Stimulated activated naive CD8-positive, alpha-beta T cell treated with anti-CD3 and anti-CD28 coated beads, Interleukin-15, Interleukin-2, amounts not matched to agents 100 U/mL and 50 U/mL, for 24 hours (primary cell): ENCODE results near the gene NOTCH1.
A peak's percentile ranks its signal among the peaks of the same experiment; 100 is the strongest.
"Not testable (repeated sequence)": the region's sequence is repeated elsewhere in the genome, so short reads cannot be mapped to it uniquely, and the experiment has no call there.

Source experiments
- ATAC-seq: fragments of 150-1000 bp; cut with Tn5 transposase; one replicate; pipeline ENCODE4 v1.10.0; 2021
- DNase-seq: peaks from one replicate; pipeline ENCODE4 v3.0.0; 2021

The NOTCH1 gene

GRCh38 chr9:136578915-136579649 lies 33.2 kb upstream of the NOTCH1 start:
- ATAC-seq: peak; percentile 58

GRCh38 chr9:136578626-136578914 lies 32.7 kb upstream of the NOTCH1 start:
- DNase-seq (no peak), ATAC-seq (no peak)

More at GRCh38 chr9:136578915-136579649, 33.2 kb upstream of the NOTCH1 start:
- DNase-seq: peak; percentile 29

- ATAC-seq: no peak
- no peak for DNase-seq
Measured at GRCh38 chr9:136577941-136578625, 32.2 kb upstream of the NOTCH1 start.

GRCh38 chr9:136576269-136576626 lies 30.4 kb upstream of the NOTCH1 start:
- DNase-seq (peak; percentile 37), ATAC-seq (peak; percentile 58)

GRCh38 chr9:136575626-136576268 lies 29.9 kb upstream of the NOTCH1 start:
- ATAC-seq (no peak), DNase-seq (no peak)

- ATAC-seq: not testable (repeated sequence)
Measured at GRCh38 chr9:136574606-136575005, 28.8 kb upstream of the NOTCH1 start.

GRCh38 chr9:136572828-136573625 lies 27.2 kb upstream of the NOTCH1 start:
- DNase-seq (no peak), ATAC-seq (no peak)

More at GRCh38 chr9:136574606-136575005, 28.8 kb upstream of the NOTCH1 start:
- DNase-seq: not testable (repeated sequence)

- ATAC-seq (no peak), DNase-seq (no peak)
Measured at GRCh38 chr9:136572003-136572827, 26.4 kb upstream of the NOTCH1 start.

GRCh38 chr9:136571531-136571930 lies 25.7 kb upstream of the NOTCH1 start:
- no peak for DNase-seq
- ATAC-seq: no peak

- DNase-seq (no peak), ATAC-seq (no peak)
Measured at GRCh38 chr9:136570916-136571315, 25.1 kb upstream of the NOTCH1 start.

GRCh38 chr9:136570191-136570845 lies 24.5 kb upstream of the NOTCH1 start:
- ATAC-seq: no peak
- no peak for DNase-seq

GRCh38 chr9:136569526-136570148 lies 23.8 kb upstream of the NOTCH1 start:
- DNase-seq (no peak), ATAC-seq (no peak)

GRCh38 chr9:136568288-136569081 lies 22.6 kb upstream of the NOTCH1 start:
- DNase-seq (no peak), ATAC-seq (no peak)

- no peak for ATAC-seq
- DNase-seq: no peak
Measured at GRCh38 chr9:136567651-136568287, 21.9 kb upstream of the NOTCH1 start.

- ATAC-seq: no peak
- DNase-seq: no peak
Measured at GRCh38 chr9:136566901-136567300, 21.1 kb upstream of the NOTCH1 start.

- ATAC-seq: no peak
- no peak for DNase-seq
Measured at GRCh38 chr9:136566553-136566895, 20.7 kb upstream of the NOTCH1 start.

- no peak for DNase-seq
- ATAC-seq: no peak
Measured at GRCh38 chr9:136565715-136566552, 20.1 kb upstream of the NOTCH1 start.

GRCh38 chr9:136565086-136565714 lies 19.4 kb upstream of the NOTCH1 start:
- DNase-seq: no peak

More at GRCh38 chr9:136565086-136565714, 19.4 kb upstream of the NOTCH1 start:
- no peak for ATAC-seq
